Smooth muscle cell (in vitro differentiated cells): ENCODE measurements around the gene PPP2R5E. TPM values are rescaled to one million over a fixed set of nuclear protein-coding genes. Genes with fewer than 3 reads are reported as not detected.

Experiments
- DNase-seq: peaks from one replicate; lab custom pipeline; 2025; ENCODE audit not compliant: unreplicated experiment; lab: John Stamatoyannopoulos, UW
- H2AFZ ChIP-seq: fragments of 200-600 bp; sonication (generic); 2 replicates; pipeline ENCODE4 v1.6.0; 2016; ENCODE audit warnings: antibody characterized with exemption, low read depth, mild to moderate bottlenecking
- H3F3A ChIP-seq: fragments of 200-600 bp; sonication (generic); 2 replicates; pipeline ENCODE4 v1.6.0; 2017; ENCODE audit warnings: antibody characterized with exemption, low read depth
- H3K27ac ChIP-seq: fragments of 200-600 bp; sonication (generic); 2 replicates; pipeline ENCODE4 v1.5.1; 2016; ENCODE audit warnings: low read depth, mild to moderate bottlenecking
- H3K27me3 ChIP-seq: fragments of 200-600 bp; sonication (generic); 2 replicates; pipeline ENCODE4 v1.6.1; 2016; ENCODE audit warnings: low read depth, mild to moderate bottlenecking
- H3K36me3 ChIP-seq: fragments of 200-600 bp; sonication (generic); 2 replicates; pipeline ENCODE4 v1.5.1; 2016; ENCODE audit warnings: low read depth
- H3K4me1 ChIP-seq: fragments of 200-600 bp; sonication (generic); 2 replicates; pipeline ENCODE4 v1.5.1; 2016; ENCODE audit warnings: low read depth
- H3K4me2 ChIP-seq: fragments of 200-600 bp; sonication (generic); 2 replicates; pipeline ENCODE4 v1.6.0; 2016; ENCODE audit warnings: mild to moderate bottlenecking
- H3K4me3 ChIP-seq: fragments of 200-600 bp; sonication (generic); 2 replicates; pipeline ENCODE4 v1.5.1; 2016; ENCODE audit warnings: mild to moderate bottlenecking
- H3K79me2 ChIP-seq: fragments of 200-600 bp; sonication (generic); 2 replicates; pipeline ENCODE4 v1.6.0; 2016; ENCODE audit warnings: low read depth, mild to moderate bottlenecking
- H3K9ac ChIP-seq: fragments of 200-600 bp; sonication (generic); 2 replicates; pipeline ENCODE4 v1.6.0; 2016; ENCODE audit warnings: low read depth
- H3K9me3 ChIP-seq: fragments of 200-600 bp; sonication (generic); replicated peaks from 2 replicates; pipeline ENCODE4 v1.5.1; 2016; ENCODE audit warnings: low read depth
- H4K20me1 ChIP-seq: fragments of 200-600 bp; sonication (generic); 2 replicates; pipeline ENCODE4 v1.6.0; 2016; ENCODE audit warnings: low read depth
- CTCF ChIP-seq: fragments of 200-600 bp; sonication (generic); IDR thresholded peaks from 2 replicates; pipeline ENCODE4 v1.5.1; 2017; ENCODE audit warnings: borderline replicate concordance, mild to moderate bottlenecking, antibody characterized with exemption; ENCODE audit not compliant: insufficient read depth, poor library complexity, severe bottlenecking
- WGBS: methylation state at CpG from one replicate; pipeline ENCODE4 v1.1.7; 2016; ENCODE audit warnings: low lambda C conversion rate; 5-methylcytosine and 5-hydroxymethylcytosine counted together
- polyA plus RNA-seq: library from polyadenylated mRNA; unstranded; fragments of >200 nt; fragmentation: Nextera tagmentation; extraction: Ambion mirVana; gene quantifications from 2 replicates; pipeline ENCODE4 v1.2.1, GENCODE V29; 2016
- total RNA-seq: library from RNA; depleted of rRNA; stranded (reverse); fragments of >200 nt; gene quantifications from 2 replicates; pipeline ENCODE4 v1.2.3, GENCODE V29; 2014

The PPP2R5E gene
- total and polyA plus RNA-seq, 2 experiments from 2014 or later: 31.7 to 47.7 TPM

DNA sequence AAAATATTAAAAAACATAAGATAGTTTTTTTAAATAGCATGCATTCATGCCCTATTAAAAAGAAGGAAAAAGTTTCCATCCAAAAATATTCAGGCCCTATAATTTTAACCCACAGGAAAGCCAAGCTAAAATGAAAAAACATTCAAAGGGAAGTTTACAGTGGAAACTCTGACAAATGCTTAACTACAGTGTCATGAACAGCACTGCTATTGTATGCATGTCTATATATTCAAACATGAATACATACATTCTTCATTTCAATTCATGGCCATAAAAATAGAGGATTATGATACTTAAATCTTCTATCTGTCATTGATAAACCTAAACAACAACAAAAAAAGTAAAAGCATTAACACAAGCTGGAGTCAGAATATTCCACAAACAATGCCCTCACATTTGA lies 67.4 kb downstream of the PPP2R5E start:
- Histone ChIP-seq H2AFZ (no peak overlapping the region), H3K27me3 (no peaks in the 10 kb centered on the region), H3K9ac (no peak overlapping the region), H3K4me3 (no peak overlapping the region), H3K79me2 (peaks cover 90% of the 10 kb centered on the region), H3K4me2 (no peak overlapping the region), H3K36me3 (no peaks in the 10 kb centered on the region), H3K9me3 (no peaks in the 10 kb centered on the region), H3K27ac (peak overlapping the region; percentile 76), H3F3A (peaks cover 5% of the 10 kb centered on the region), H4K20me1 (peaks cover 79% of the 10 kb centered on the region), H3K4me1 (peaks cover 15% of the 10 kb centered on the region)
- DNase-seq: no peak
- TF ChIP-seq CTCF: no peak

- Histone ChIP-seq H3K27me3 (no peaks in the 10 kb centered on the region), H3K4me3 (no peak overlapping the region), H3K9me3 (no peaks in the 10 kb centered on the region), H4K20me1 (peaks cover 78% of the 10 kb centered on the region), H3K9ac (no peak overlapping the region), H3K4me1 (peaks cover 15% of the 10 kb centered on the region), H2AFZ (no peak overlapping the region), H3K27ac (peak overlapping the region; percentile 76), H3K36me3 (no peaks in the 10 kb centered on the region), H3K4me2 (no peak overlapping the region), H3F3A (peaks cover 5% of the 10 kb centered on the region), H3K79me2 (peaks cover 90% of the 10 kb centered on the region)
- WGBS: 83% methylated on average over 3 of the region's 3 CpGs
- no peak for TF ChIP-seq CTCF
- no peak for DNase-seq
Observed at GRCh38 chr14:63474844-63475243, 68.3 kb downstream of the PPP2R5E start.

GRCh38 chr14:63474111-63474510 lies 69.1 kb downstream of the PPP2R5E start:
- H3K27me3 ChIP-seq: no peaks in the 10 kb centered on the region
- H4K20me1 ChIP-seq: peaks cover 79% of the 10 kb centered on the region
- WGBS: 82% methylated on average over 3 of the region's 3 CpGs
- H3K9me3 ChIP-seq: no peaks in the 10 kb centered on the region
- peaks cover 15% of the 10 kb centered on the region for H3K4me1 ChIP-seq
- H3K4me2 ChIP-seq: peak overlapping the region; percentile 71
- no peak for TF ChIP-seq CTCF
- peaks cover 90% of the 10 kb centered on the region for H3K79me2 ChIP-seq
- H3K27ac ChIP-seq: peak overlapping the region; percentile 84
- peak overlapping the region; percentile 10 for H3K9ac ChIP-seq
- DNase-seq: no peak
- peaks cover 5% of the 10 kb centered on the region for H3F3A ChIP-seq
- no peak overlapping the region for H2AFZ ChIP-seq
- no peak overlapping the region for H3K4me3 ChIP-seq
- H3K36me3 ChIP-seq: no peaks in the 10 kb centered on the region

DNA sequence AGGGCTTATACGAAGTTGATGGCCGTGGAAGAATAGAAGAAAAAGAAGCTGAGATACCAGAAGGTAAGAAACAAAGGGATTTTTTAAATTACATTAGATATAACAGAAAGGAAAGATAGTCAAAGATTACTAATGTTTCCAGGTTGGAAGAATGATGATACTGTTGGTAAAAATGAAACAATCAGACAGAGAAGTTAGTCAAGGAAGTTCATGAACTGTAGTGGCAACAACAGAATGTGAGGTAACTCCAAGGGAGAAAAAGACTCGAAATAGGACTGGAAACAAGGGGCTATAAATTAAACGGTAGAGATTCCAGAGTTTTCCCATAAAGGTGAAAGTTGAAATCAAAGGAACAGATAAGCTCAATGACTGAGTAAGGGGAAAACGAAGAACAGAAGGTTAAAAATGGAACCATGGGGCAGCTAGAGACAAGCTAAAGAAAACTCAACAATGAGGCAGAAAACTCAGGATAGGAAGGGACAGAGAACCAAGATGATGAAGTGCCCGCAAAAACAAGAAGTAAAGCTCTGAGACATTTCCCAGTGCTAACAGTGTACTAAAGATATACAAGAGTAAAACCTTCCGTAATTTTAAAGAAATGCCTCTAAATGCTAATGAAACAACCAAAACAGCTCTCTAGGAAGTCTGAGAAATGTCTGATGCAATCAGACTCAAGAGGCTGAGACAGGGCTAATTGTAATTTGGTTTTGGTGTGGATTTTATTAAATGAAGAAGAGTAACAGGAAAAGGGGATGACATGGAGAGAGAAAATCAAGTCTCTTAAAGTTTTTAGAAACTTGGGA lies 70.0 kb downstream of the PPP2R5E start:
- Histone ChIP-seq H3K27ac (peak overlapping the region; percentile 84), H3K9ac (peak overlapping the region; percentile 10), H3K4me2 (peak overlapping the region; percentile 71), H3K27me3 (no peaks in the 10 kb centered on the region), H2AFZ (no peak overlapping the region), H3K9me3 (no peaks in the 10 kb centered on the region), H3K36me3 (no peaks in the 10 kb centered on the region), H4K20me1 (peaks cover 80% of the 10 kb centered on the region), H3K79me2 (peaks cover 90% of the 10 kb centered on the region), H3K4me3 (no peak overlapping the region), H3K4me1 (peaks cover 15% of the 10 kb centered on the region), H3F3A (peaks cover 5% of the 10 kb centered on the region)
- WGBS: 61% methylated on average over 7 of the region's 7 CpGs
- DNase-seq: no peak
- TF ChIP-seq CTCF: no peak
